GM12875 (cell line): ENCODE data around the gene GNMT.

Source experiments
- H3K4me3 ChIP-seq: one replicate; pipeline ENCODE4 v1.5.1; 2011; ENCODE audit warnings: low read depth, low read length, control low read depth
- TF ChIP-seq, protein P1 (sequence below): IDR thresholded peaks from 2 replicates; pipeline ENCODE4 v1.5.1; 2011; ENCODE audit warnings: low read depth, mild to moderate bottlenecking, control low read depth, inconsistent platforms, low read length, moderate library complexity, borderline replicate concordance; ENCODE audit not compliant: insufficient read depth

GNMT gene

DNA sequence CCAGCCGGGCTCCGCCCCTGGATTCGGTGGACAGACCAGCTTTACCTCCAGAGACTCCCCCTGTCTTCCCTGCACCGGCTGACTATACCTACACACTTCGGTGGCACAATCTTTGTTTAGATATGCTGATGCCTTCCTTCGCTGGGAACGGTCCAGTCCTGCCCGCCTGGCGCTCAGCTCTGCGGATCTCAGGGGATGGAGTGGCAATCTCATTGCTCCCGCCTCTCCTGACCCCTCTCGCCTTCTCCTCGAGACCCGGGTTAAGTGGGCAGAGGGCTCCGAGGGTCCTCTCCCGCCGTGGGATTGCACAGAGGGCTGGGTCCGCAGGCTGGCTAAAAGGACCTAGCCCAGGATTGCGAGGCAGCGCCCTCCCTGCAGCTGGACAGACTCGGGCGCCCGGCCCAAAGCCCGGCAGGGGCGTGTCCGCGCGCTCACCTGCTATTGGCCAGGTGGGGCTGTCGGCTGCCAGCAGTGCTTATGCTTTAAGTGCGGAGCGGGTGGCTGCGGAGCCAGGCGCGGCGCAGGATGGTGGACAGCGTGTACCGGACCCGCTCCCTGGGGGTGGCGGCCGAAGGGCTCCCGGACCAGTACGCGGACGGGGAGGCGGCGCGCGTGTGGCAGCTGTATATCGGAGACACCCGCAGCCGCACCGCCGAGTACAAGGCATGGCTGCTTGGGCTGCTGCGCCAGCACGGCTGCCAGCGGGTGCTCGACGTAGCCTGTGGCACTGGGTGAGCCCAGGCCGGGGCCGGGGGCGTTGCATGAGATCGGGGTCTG is at the start of gene GNMT:
Gene GNMT, plus strand, starts transcription at position 512 of the 777 bp plus-strand sequence. Its CDS starts 14 bp downstream, at position 526.
- H3K4me3 ChIP-seq, result no peak within 1 kb of the TSS
- TF ChIP-seq, protein P1, sequence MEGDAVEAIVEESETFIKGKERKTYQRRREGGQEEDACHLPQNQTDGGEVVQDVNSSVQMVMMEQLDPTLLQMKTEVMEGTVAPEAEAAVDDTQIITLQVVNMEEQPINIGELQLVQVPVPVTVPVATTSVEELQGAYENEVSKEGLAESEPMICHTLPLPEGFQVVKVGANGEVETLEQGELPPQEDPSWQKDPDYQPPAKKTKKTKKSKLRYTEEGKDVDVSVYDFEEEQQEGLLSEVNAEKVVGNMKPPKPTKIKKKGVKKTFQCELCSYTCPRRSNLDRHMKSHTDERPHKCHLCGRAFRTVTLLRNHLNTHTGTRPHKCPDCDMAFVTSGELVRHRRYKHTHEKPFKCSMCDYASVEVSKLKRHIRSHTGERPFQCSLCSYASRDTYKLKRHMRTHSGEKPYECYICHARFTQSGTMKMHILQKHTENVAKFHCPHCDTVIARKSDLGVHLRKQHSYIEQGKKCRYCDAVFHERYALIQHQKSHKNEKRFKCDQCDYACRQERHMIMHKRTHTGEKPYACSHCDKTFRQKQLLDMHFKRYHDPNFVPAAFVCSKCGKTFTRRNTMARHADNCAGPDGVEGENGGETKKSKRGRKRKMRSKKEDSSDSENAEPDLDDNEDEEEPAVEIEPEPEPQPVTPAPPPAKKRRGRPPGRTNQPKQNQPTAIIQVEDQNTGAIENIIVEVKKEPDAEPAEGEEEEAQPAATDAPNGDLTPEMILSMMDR, result no peak

DNA sequence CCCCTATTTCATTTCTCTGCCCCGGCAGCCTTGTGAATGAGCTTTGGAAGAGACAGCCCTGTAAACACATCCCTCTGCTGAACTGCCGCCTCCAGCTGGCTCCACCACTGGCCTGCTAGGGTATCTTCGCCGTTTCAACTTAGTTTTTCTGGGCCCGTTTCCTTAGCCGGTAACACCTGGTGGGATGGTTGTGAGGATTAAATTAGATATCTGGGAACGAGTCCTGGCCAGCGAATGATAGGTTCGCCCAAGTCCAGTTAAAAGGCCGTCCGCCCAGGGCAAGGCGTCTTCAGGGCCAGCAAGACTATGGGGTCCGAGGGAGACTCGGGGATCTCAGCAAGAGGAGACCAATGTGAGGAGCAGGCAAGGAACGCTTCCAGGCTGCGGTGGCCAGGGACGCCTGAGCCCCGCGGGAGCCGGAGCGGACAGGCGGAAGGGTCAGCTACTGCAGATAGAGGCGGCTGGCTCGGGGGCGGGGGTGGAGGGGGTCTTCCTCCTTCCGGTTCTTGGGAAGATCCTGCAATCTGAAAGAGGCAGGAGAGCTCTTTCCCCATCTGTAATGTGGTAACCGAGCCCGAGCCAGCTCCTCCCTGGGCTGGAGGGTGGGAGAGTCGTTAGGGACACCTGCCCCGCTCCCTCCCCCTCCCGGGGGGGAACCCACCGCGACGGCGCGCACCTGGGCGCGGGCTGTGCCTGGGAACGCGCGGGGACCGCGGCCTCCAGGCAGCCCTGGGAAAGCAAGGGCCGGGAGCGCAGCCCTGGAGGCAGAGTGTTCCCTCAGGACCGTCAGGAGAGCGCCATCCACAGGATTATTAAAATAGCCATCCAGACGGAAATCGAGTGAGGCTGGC is 49.2 kb upstream of the GNMT start:
- H3K4me3 ChIP-seq, result no peak overlapping the region
- TF ChIP-seq, protein P1, result no peak

DNA sequence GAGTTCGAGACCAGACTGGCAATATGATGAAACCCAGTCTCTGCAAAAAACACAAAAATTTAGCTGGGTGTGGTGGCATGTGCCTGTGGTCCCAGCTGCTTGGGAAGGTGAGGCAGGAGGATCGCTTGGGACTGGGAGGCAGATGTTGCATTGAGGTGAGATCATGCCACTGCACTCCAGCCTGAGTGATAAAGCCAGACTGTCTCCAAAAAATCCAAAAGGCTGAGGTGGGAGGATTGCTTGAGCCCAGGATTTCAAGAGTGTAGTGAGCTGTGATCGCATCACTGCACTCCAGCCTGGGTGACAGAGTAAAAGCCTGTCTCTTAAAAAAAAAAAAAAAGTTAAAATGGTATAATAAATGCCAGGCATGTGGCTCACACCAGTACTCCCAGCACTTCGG is 46.0 kb upstream of the GNMT start:
- TF ChIP-seq, protein P1, result no peak
- no peak overlapping the region for H3K4me3 ChIP-seq

DNA sequence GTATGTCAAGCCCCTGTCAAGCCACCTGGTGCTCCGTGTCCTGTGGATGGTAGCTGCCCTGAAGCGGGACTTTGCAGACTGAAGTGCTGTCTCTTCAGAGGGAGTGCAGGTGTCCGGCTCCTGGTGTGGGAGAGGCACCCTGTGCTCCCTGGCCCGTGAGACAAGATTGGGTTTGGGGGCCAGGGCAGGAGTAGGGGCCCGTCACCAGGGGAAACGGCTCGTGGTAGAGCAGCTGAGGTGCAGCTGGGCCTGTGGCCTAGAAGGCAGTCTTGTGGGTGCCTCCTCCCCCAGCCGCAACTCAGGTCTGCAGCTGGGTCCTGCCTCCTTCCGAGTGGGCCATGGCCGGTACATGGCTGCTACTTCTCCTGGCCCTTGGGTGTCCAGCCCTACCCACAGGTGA is 44.8 kb upstream of the GNMT start, which contains the start of gene PTCRA:
Gene PTCRA, plus strand, starts transcription at position 322 of the 400 bp plus-strand sequence. Its CDS starts 17 bp downstream, at position 339.
- H3K4me3 ChIP-seq, result no peak within 1 kb of the TSS
- TF ChIP-seq, protein P1, result no peak

DNA sequence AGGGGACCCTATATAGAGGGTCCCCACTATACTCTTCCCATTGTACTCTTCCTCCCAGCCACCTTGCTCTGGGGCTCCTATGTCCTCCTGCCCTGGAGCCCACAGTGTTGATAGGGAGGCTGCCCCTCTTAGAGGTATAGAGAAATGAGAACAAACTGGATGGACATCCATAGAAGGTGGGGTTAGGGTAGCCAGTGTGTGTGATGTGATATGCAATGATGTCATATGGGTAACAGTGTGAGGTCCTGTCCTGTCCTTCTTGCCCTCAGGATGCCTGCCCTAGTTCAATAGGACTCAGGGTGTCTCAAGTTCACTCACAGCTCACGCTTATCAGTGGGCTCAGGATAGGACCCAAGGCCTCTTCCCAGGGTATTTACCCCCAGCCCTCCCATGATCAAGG is 44.3 kb upstream of the GNMT start:
- TF ChIP-seq, protein P1, result no peak

DNA sequence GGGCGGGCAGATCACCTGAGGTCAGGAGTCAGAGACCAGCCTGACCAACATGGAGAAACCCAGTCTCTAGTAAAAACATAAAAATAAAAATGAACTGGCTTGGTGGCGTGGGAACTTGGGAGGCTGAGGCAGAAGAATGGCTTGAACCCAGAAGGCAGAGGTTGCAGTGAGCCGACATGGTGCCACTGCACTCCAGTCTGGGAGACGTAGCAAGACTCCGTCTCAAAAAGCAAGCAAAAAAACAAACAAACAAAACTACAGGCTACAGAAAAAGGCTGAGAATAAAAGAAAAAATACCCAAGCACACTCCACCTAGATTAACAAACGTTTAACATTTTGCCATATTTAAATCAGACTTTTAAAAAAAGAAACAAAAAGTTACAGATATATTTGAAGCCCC is 38.8 kb upstream of the GNMT start:
- no peak overlapping the region for H3K4me3 ChIP-seq
- TF ChIP-seq, protein P1, result no peak

More for the DNA sequence above, 44.3 kb upstream of the GNMT start:
- no peak overlapping the region for H3K4me3 ChIP-seq
